CD14-positive monocyte (primary cell): ENCODE measurements around the gene MDP1. TPM values are rescaled to one million over a fixed set of nuclear protein-coding genes. Genes with fewer than 3 reads are reported as not detected.

Source experiments
- DNase-seq, 3 donors: peaks; one replicate each; pipeline ENCODE4 v3.0.0-alpha.2; 2011 to 2022
- H2AFZ ChIP-seq: 2 replicates; pipeline ENCODE4 v1.6.0; 2012; ENCODE audit warnings: mild to moderate bottlenecking, low read depth, low read length, inconsistent platforms; ENCODE audit not compliant: insufficient read depth, poor library complexity, severe bottlenecking
- H3K27ac ChIP-seq, 2 donors: 1 replicate in 1 of 2; 2 replicates in 1 of 2; pipeline ENCODE4 v1.5.1; 2012 to 2013; ENCODE audit warnings: low read length in 2 of 2, control low read depth in 1 of 2, inconsistent platforms in 1 of 2, low read depth in 1 of 2, mild to moderate bottlenecking in 1 of 2
- H3K27me3 ChIP-seq, 2 donors: one replicate each; pipeline versions ENCODE4 v1.6.0 to v1.6.1; 2011 to 2013; ENCODE audit warnings: low read length in 2 of 2; ENCODE audit not compliant: control insufficient read depth in 2 of 2, insufficient read depth in 2 of 2
- H3K36me3 ChIP-seq, 2 donors: replicated peaks in 1 of 2; 1 replicate in 1 of 2; 2 replicates in 1 of 2; pipeline versions ENCODE4 v1.5.1 to v1.6.1; 2012 to 2013; ENCODE audit warnings: low read length in 2 of 2, control low read depth in 1 of 2, inconsistent platforms in 1 of 2, mild to moderate bottlenecking in 1 of 2; ENCODE audit not compliant: insufficient read depth in 2 of 2, control insufficient read depth in 1 of 2
- H3K4me1 ChIP-seq, 2 donors: 1 replicate in 1 of 2; 2 replicates in 1 of 2; pipeline versions ENCODE4 v1.5.1 to v1.6.1; 2012 to 2013; ENCODE audit warnings: low read length in 2 of 2, control low read depth in 1 of 2, inconsistent platforms in 1 of 2, mild to moderate bottlenecking in 1 of 2, moderate library complexity in 1 of 2; ENCODE audit not compliant: insufficient read depth in 2 of 2, control insufficient read depth in 1 of 2
- H3K4me2 ChIP-seq: replicated peaks from 2 replicates; pipeline ENCODE3; 2012; ENCODE audit warnings: low read length, moderate library complexity, mild to moderate bottlenecking; ENCODE audit not compliant: poor library complexity, severe bottlenecking; ENCODE audit errors: extremely low read depth
- H3K4me3 ChIP-seq, 3 experiments: fragments of 200-600 bp in 1 of 3; sonication (generic) in 1 of 3; replicated peaks in 1 of 3; 1 replicate in 2 of 3; 2 replicates in 1 of 3; pipeline ENCODE4 v1.5.1; 2011 to 2013; ENCODE audit warnings: low read length in 3 of 3, mild to moderate bottlenecking in 3 of 3, control low read depth in 2 of 3, low read depth in 2 of 3, inconsistent platforms in 1 of 3, moderate library complexity in 1 of 3
- H3K79me2 ChIP-seq: 2 replicates; pipeline ENCODE4 v1.6.0; 2012; ENCODE audit warnings: mild to moderate bottlenecking, control low read depth, inconsistent platforms, low read length, moderate library complexity; ENCODE audit not compliant: insufficient read depth
- H3K9ac ChIP-seq: 2 replicates; pipeline ENCODE4 v1.6.0; 2017; ENCODE audit warnings: low read length, mild to moderate bottlenecking; ENCODE audit not compliant: insufficient read depth, poor library complexity, severe bottlenecking
- H3K9me3 ChIP-seq, 2 donors: replicated peaks in 1 of 2; 1 replicate in 1 of 2; 2 replicates in 1 of 2; pipeline versions ENCODE4 v1.5.1 to v1.6.1; 2012 to 2013; ENCODE audit warnings: low read length in 2 of 2, control low read depth in 1 of 2; ENCODE audit not compliant: control insufficient read depth in 1 of 2, insufficient read depth in 1 of 2
- H4K20me1 ChIP-seq: 2 replicates; pipeline ENCODE4 v1.6.0; 2012; ENCODE audit warnings: mild to moderate bottlenecking, low read length, control low read depth, moderate library complexity; ENCODE audit not compliant: insufficient read depth
- H3K27ac Mint-ChIP-seq, 7 donors: one replicate each; pipeline ENCODE4 v1.8.0; 2020; ENCODE audit warnings: mild to moderate bottlenecking in 7 of 7, mixed read lengths in 7 of 7, moderate library complexity in 6 of 7, inconsistent platforms in 2 of 7
- H3K27me3 Mint-ChIP-seq, 3 donors: one replicate each; pipeline ENCODE4 v1.8.0; 2021 to 2022; ENCODE audit warnings: low read depth in 3 of 3, mild to moderate bottlenecking in 3 of 3, mixed read lengths in 3 of 3, moderate library complexity in 3 of 3, inconsistent platforms in 1 of 3
- H3K36me3 Mint-ChIP-seq, 2 donors: one replicate each; pipeline ENCODE4 v1.8.0; 2020; ENCODE audit warnings: mixed read lengths in 2 of 2, inconsistent platforms in 1 of 2, mild to moderate bottlenecking in 1 of 2
- H3K4me1 Mint-ChIP-seq: one replicate; pipeline ENCODE4 v1.8.0; 2020; ENCODE audit warnings: mild to moderate bottlenecking, mixed read lengths
- H3K4me3 Mint-ChIP-seq, 2 donors: one replicate each; pipeline ENCODE4 v1.8.0; 2020; ENCODE audit warnings: mild to moderate bottlenecking in 2 of 2, mixed read lengths in 2 of 2, moderate library complexity in 1 of 2
- H3K9me3 Mint-ChIP-seq, 7 donors: one replicate each; pipeline ENCODE4 v1.8.0; 2020 to 2022; ENCODE audit warnings: mixed read lengths in 7 of 7, mild to moderate bottlenecking in 6 of 7, moderate library complexity in 6 of 7, inconsistent platforms in 2 of 7
- CTCF ChIP-seq: fragments of 200-600 bp; IDR thresholded peaks from one replicate; pipeline ENCODE4 v1.8.0; 2022; ENCODE audit warnings: antibody characterized with exemption, mild to moderate bottlenecking
- WGBS: methylation state at CpG from one replicate; pipeline ENCODE4 v1.1.5; 2013; ENCODE audit warnings: missing lambda C conversion rate; ENCODE audit not compliant: insufficient coverage; 5-methylcytosine and 5-hydroxymethylcytosine counted together
- intact Hi-C, 2 donors: fragments of 100-400 bp; cut with micrococcal nuclease; formaldehyde crosslinking; loops; one replicate each; pipeline versions ENCODE4 v1.15.0 to v1.15.1; 2023
- polyA plus RNA-seq, 3 donors: library from polyadenylated mRNA; depleted of rRNA in 1 of 3; unstranded in 2 of 3; stranded (reverse) in 1 of 3; fragments of 300-500 nt in 2 of 3; fragments of >200 nt in 1 of 3; fragmentation: Illumina TruSeq in 2 of 3; gene quantifications; 1 replicate in 2 of 3; 2 replicates in 1 of 3; pipeline ENCODE4 v1.2.3, GENCODE V29; 2012 to 2021

MDP1 gene
- polyA plus RNA-seq, 3 donors = 17.5 to 49.6 (median 37.5) TPM

- DNase-seq = no peak
- intact Hi-C loops = no loop called here
- H3K27ac Mint-ChIP-seq = no peak overlapping the region
Observed at GRCh38 chr14:24254630-24255392, 38.9 kb upstream of the MDP1 start.

GRCh38 chr14:24253936-24254335 is 38.1 kb upstream of the MDP1 start:
- H3K27me3 ChIP-seq = no peaks in the 10 kb centered on the region
- no peak overlapping the region for H3K4me2 ChIP-seq
- H2AFZ ChIP-seq = no peak overlapping the region
- intact Hi-C loops = no loop called here
- no peak overlapping the region for H3K27ac ChIP-seq
- no peaks in the 10 kb centered on the region for H3K9me3 Mint-ChIP-seq
- H3K27ac Mint-ChIP-seq = peak overlapping the region in 1 of 7 donors; percentile 52
- no peak overlapping the region for H3K4me3 Mint-ChIP-seq
- DNase-seq = no peak
- no peak overlapping the region for H3K9ac ChIP-seq
- H3K27me3 Mint-ChIP-seq = peaks cover 0 to 2% (median 0%) of the 10 kb centered on the region in 3 donors
- H3K9me3 ChIP-seq = no peaks in the 10 kb centered on the region
- H3K36me3 ChIP-seq = peaks cover 43 to 77% of the 10 kb centered on the region in 2 donors
- WGBS = 100% methylated on average over 3 of the region's 7 CpGs
- peaks cover 0 to 8% of the 10 kb centered on the region in 2 donors for H3K4me1 ChIP-seq
- H3K4me1 Mint-ChIP-seq = peaks cover 10% of the 10 kb centered on the region
- H3K4me3 ChIP-seq = no peak overlapping the region
- peaks cover 70 to 73% of the 10 kb centered on the region in 2 donors for H3K36me3 Mint-ChIP-seq
- H3K79me2 ChIP-seq = no peaks in the 10 kb centered on the region
- no peaks in the 10 kb centered on the region for H4K20me1 ChIP-seq
- TF ChIP-seq CTCF = no peak

More at GRCh38 chr14:24254630-24255392, 38.9 kb upstream of the MDP1 start:
- H4K20me1 ChIP-seq = no peaks in the 10 kb centered on the region
- no peak for TF ChIP-seq CTCF
- H3K79me2 ChIP-seq = no peaks in the 10 kb centered on the region
- Mint-ChIP-seq H3K4me1 (peaks cover 10% of the 10 kb centered on the region), H3K27me3 (peaks cover 0 to 2% (median 0%) of the 10 kb centered on the region in 3 donors), H3K36me3 (peaks cover 65 to 72% of the 10 kb centered on the region in 2 donors), H3K4me3 (no peak overlapping the region), H3K9me3 (no peaks in the 10 kb centered on the region)
- WGBS = 97% methylated on average over 17 of the region's 19 CpGs
- peaks cover 40 to 78% of the 10 kb centered on the region in 2 donors for H3K36me3 ChIP-seq
- H3K27ac ChIP-seq = no peak overlapping the region
- H3K4me3 ChIP-seq = no peak overlapping the region
- no peak overlapping the region for H3K9ac ChIP-seq
- H3K27me3 ChIP-seq = no peaks in the 10 kb centered on the region
- peaks cover 0 to 8% of the 10 kb centered on the region in 2 donors for H3K4me1 ChIP-seq
- no peak overlapping the region for H3K4me2 ChIP-seq
- no peaks in the 10 kb centered on the region for H3K9me3 ChIP-seq
- H2AFZ ChIP-seq = no peak overlapping the region
